Left forelimb (tissue), 1 donor: ENCODE results near the gene PNRC1.
A peak's percentile ranks its signal among the peaks of the same experiment; 100 is the strongest.
"Not testable (repeated sequence)": the region's sequence is repeated elsewhere in the genome, so short reads cannot be mapped to it uniquely, and the experiment has no call there.

Experiments
- DNase-seq: peaks from one replicate; pipeline ENCODE4 v3.0.0-alpha.2; 2018; ENCODE audit warnings: low spot score

Gene PNRC1

DNA sequence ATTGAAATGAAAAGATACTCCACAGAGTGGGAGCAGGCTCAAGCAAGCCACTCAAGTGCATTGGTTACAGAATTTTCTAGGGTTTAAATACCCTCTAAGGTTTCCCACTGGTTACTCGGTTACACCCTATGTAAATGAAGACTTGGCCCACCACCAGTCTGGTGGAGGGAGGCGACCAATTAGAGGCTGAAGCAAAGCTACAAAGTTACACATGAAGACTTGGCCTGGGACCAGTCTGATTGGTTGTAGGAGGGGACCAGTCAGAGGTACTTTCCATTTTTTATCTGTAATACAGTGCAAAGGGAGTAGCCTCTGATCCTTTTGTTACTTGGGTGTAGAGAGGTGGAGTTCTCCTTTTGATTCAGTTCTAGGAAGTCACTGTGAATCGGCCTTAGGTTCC is 29.7 kb downstream of the PNRC1 start:
- no peak for DNase-seq

DNA sequence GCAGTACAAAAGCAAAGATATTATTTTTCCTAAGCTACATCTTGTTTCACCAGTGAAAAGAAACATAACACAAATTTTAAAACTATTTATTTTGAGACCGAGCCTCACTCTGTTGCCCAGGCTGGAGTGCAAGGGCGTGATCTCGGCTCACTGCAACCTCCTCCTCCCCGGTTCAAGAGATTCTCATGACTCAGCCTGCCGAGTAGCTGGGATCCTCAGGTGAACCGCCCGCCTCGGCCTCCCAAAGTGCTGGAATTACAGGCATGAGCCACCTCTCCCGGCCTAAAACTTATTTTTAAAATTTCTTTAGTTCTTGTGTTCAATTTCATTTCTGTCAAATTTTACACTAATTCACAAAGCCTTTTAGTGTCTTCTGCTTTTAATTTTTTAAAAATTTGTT is 31.4 kb downstream of the PNRC1 start:
- no peak for DNase-seq

- DNase-seq = no peak
Measured at GRCh38 chr6:89116702-89117101, 36.2 kb downstream of the PNRC1 start.

DNA sequence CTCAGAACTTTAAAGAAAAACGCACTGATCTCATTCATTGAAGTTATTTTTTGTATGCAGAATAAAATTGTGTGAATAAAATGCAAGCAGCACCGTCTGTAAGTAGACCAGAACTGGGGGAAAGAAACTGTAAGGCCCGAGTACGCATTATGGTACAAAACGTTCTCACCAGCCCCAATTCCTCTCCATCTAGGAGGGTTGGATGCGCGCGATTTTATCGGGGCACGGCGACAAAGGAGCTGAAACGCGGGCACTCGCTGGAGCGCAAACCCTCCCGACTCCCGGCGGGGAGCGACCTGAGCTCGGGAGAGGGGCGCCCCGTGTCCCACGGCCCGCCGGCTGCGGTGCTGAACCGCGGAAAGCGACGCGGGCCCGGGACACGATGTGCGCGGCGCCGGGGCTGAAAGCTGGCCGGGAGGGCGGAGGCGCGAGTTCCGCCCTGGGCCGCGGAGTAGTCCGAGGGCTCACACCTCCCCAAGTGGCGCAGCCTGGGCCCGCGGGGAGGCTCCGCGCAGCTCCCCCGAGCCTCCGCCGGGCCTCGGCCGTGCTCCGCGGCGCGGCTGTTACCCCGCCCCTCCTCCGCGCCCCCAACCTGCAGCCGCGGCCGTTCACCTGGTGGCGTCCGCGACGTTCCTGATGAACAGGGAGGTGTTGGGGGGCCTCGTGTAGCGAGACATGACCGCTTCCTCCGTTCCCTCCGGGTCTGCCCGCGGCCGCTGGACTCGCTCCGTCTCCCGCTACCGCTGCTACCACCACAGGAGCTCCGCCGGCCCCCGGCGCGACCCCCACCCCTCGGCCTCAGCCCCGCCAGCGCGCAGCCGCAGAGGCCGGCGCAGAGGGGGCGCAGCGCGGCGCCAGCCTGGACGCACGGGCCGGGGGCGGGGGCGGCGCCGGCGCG is 36.9 kb downstream of the PNRC1 start, which contains the start of gene SRSF12:
SRSF12 (minus strand) TSS at position 861 of the 898 bp plus-strand sequence; CDS start at position 677, 184 bp downstream.
- DNase-seq = peak; percentile 75

- no peak for DNase-seq
Measured at GRCh38 chr6:89118931-89119330, 38.4 kb downstream of the PNRC1 start.

DNA sequence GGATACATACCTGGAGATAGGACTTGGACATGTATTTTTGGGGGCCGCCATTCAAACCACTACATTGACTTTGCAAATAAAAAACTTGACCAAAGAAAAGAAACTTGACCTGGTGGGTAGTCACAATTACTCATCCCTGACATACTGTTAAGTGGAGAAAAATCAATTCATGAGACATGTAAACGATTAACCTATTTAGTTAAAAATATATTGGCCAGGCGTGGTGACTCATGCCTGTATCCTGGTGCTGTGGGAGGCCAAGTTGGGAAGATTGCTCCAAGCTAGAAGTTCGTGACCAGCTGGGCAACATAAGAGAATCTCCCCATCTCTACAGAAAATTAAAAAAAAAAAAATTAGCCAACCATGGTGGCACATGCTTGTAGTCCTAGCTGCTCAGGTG is 39.8 kb downstream of the PNRC1 start:
- DNase-seq = no peak

DNA sequence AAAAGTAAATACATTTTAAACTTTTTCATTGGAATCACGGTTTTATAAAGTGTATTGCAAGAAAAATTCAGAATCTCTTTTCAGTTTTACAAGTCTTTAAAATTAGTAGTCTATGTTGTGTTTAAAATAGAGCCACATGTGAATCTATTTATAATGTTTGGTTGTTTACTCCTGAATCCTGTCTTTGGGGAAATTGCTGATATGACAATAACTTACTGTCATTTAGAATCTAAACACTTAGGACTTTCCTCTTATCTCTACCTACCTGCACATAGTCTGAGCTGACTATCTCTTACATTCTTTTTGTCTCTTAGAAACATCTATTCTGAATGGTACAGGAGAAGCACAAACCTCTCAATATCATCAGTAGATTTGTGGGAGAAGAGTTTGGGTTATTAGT is 41.4 kb downstream of the PNRC1 start:
- DNase-seq = no peak

GRCh38 chr6:89122625-89123024 is 42.1 kb downstream of the PNRC1 start:
- DNase-seq = no peak

DNA sequence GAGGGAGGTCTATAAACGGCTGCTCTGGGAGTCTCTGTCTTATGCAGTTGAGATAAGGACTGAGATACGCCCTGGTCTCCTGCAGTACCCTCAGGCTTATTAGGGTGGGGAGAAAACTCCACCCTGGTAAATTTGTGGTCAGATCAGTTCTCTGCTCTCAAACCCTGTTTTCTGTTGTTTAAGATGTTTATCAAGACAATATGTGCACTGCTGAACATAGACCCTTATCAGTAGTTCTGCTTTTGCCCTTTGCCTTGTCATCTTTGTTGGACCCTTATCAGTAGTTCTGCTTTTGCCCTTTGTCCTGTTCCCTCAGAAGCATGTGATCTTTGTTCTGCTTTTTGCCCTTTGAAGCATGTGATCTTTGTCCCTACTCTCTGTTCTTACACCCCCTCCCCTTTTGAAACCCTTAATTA is 47.7 kb downstream of the PNRC1 start:
- DNase-seq = not testable (repeated sequence)

GRCh38 chr6:89131599-89131998 is 51.0 kb downstream of the PNRC1 start:
- DNase-seq = no peak

- no peak for DNase-seq
Measured at GRCh38 chr6:89132057-89132456, 51.5 kb downstream of the PNRC1 start.

GRCh38 chr6:89133981-89134380 is 53.4 kb downstream of the PNRC1 start:
- no peak for DNase-seq

GRCh38 chr6:89134723-89135122 is 54.2 kb downstream of the PNRC1 start:
- no peak for DNase-seq
